Bronchial epithelial cell (primary cell): ENCODE measurements around the gene GCNT2. TPM values are rescaled to one million over a fixed set of nuclear protein-coding genes. Genes with fewer than 3 reads are reported as not detected.
"Not testable (repeated sequence)": the region's sequence is repeated elsewhere in the genome, so short reads cannot be mapped to it uniquely, and the experiment has no call there.

Source experiments
- DNase-seq: peaks from one replicate; pipeline ENCODE4 v3.0.0-alpha.2; 2010; ENCODE audit warnings: low read depth
- FAIRE-seq: peaks from 2 replicates; lab custom pipeline; 2011; peaks lifted over from hg19 to GRCh38; lab: Jason Lieb, UNC
- H3K27me3 ChIP-seq: 2 replicates; pipeline ENCODE4 v1.5.1; 2011; ENCODE audit warnings: low read length; ENCODE audit not compliant: control insufficient read depth, insufficient read depth
- H3K36me3 ChIP-seq: 2 replicates; pipeline ENCODE4 v1.5.1; 2011; ENCODE audit warnings: low read length; ENCODE audit not compliant: control insufficient read depth, insufficient read depth
- H3K4me3 ChIP-seq: 2 replicates; pipeline ENCODE4 v1.5.1; 2011; ENCODE audit warnings: mild to moderate bottlenecking, low read depth, low read length, control low read depth
- CTCF ChIP-seq: IDR thresholded peaks from 2 replicates; pipeline ENCODE4 v1.5.1; 2011; ENCODE audit warnings: mild to moderate bottlenecking, moderate library complexity, low read length, control low read depth, inconsistent platforms; ENCODE audit not compliant: insufficient read depth, severe bottlenecking
- total RNA-seq: library from RNA; depleted of rRNA; stranded (reverse); fragments of >200 nt; gene quantifications from 2 replicates; pipeline ENCODE4 v1.2.1, GENCODE V29; 2014

Gene GCNT2
- total RNA-seq, 1 donor from 2014 or later: 10.3 TPM

GRCh38 chr6:10659699-10660348, 138.7 kb downstream of the GCNT2 start:
- DNase-seq (no peak), FAIRE-seq (no peak)
- peak overlapping the region; percentile 14 for H3K4me3 ChIP-seq
- TF ChIP-seq CTCF: no peak
- no peaks in the 10 kb centered on the region for H3K36me3 ChIP-seq
- no peaks in the 10 kb centered on the region for H3K27me3 ChIP-seq

GRCh38 chr6:10660431-10661191, 139.5 kb downstream of the GCNT2 start:
- H3K27me3 ChIP-seq, H3K4me3 ChIP-seq, FAIRE-seq, DNase-seq, H3K36me3 ChIP-seq: not testable (repeated sequence)

- H3K4me3 ChIP-seq: no peak overlapping the region
- no peak for TF ChIP-seq CTCF
- DNase-seq: no peak
- no peaks in the 10 kb centered on the region for H3K36me3 ChIP-seq
- H3K27me3 ChIP-seq: no peaks in the 10 kb centered on the region
- FAIRE-seq: no peak
These were observed 141.1 kb downstream of the GCNT2 start for GRCh38 chr6:10662207-10662606.

GRCh38 chr6:10662742-10663141, 141.6 kb downstream of the GCNT2 start:
- H3K4me3 ChIP-seq: no peak overlapping the region
- no peaks in the 10 kb centered on the region for H3K36me3 ChIP-seq
- DNase-seq: no peak
- no peak for FAIRE-seq
- no peak for TF ChIP-seq CTCF
- no peaks in the 10 kb centered on the region for H3K27me3 ChIP-seq

DNA sequence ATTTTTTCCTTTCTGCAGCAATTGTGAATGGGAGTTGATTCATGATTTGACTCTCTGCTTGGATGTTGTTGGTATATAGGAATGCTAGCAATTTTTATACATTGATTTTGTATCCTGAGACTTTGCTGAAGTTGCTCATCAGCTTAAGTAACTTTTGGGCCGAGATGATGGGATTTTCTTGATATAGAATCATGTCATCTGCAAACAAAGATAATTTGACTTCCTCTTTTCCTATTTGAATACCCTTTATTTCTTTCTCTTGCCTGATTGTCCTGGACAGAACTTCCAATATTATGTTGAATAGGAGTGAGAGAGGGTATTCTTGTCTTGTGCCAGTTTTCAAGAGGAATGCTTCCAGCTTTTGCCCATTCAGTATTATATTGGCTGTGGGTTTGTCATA, 144.4 kb downstream of the GCNT2 start:
- H3K36me3 ChIP-seq, DNase-seq, H3K4me3 ChIP-seq, FAIRE-seq, H3K27me3 ChIP-seq: not testable (repeated sequence)

- Histone ChIP-seq H3K27me3 (no peaks in the 10 kb centered on the region), H3K4me3 (no peak overlapping the region), H3K36me3 (no peaks in the 10 kb centered on the region)
- DNase-seq (no peak), FAIRE-seq (no peak)
- no peak for TF ChIP-seq CTCF
These were observed 147.2 kb downstream of the GCNT2 start for GRCh38 chr6:10668126-10668917.
